SK-N-SH (cell line): ENCODE data around the gene CISTR. TPM values are rescaled to one million over a fixed set of nuclear protein-coding genes. Genes with fewer than 3 reads are reported as not detected.
A peak's percentile ranks its signal among the peaks of the same experiment; 100 is the strongest.

Experiments used
- CTCF ChIA-PET: fragments of 300-600, 350-600 bp; formaldehyde crosslinking; extraction: SDS; loops from one replicate; lab custom pipeline; 2021; lab: Yijun Ruan, JAX
- POLR2A ChIA-PET: fragments of 350-600 bp; sonication (Branson Sonifier 250); formaldehyde crosslinking; extraction: SDS; loops from one replicate; lab custom pipeline; 2020; ENCODE audit warnings: antibody characterized with exemption, inconsistent platforms; lab: Yijun Ruan, JAX
- DNase-seq: peaks from one replicate; pipeline ENCODE4 v3.0.0; 2012
- H2AFZ ChIP-seq: fragments of 200-600 bp; sonication (generic); 2 replicates; pipeline ENCODE4 v1.8.1; 2016; ENCODE audit warnings: antibody characterized with exemption, mild to moderate bottlenecking, low read depth
- H3F3A ChIP-seq: fragments of 200-600 bp; sonication (generic); replicated peaks from 2 replicates; pipeline ENCODE3; 2016; ENCODE audit warnings: antibody characterized with exemption, mild to moderate bottlenecking; ENCODE audit not compliant: insufficient read depth
- H3K27ac ChIP-seq, 2 experiments: fragments of 200-500 bp in 1 of 2; fragments of 200-600 bp in 1 of 2; sonication (Bioruptor generic) in 1 of 2; sonication (generic), shearing (Covaris generic) in 1 of 2; 2 replicates each; pipeline versions ENCODE4 v1.5.1 to v1.6.1; 2014 to 2016; ENCODE audit warnings: low read depth in 2 of 2, inconsistent platforms in 1 of 2, low read length in 1 of 2, mild to moderate bottlenecking in 1 of 2, mixed read lengths in 1 of 2
- H3K27me3 ChIP-seq: fragments of 200-600 bp; sonication (generic), shearing (Covaris generic); 2 replicates; pipeline ENCODE4 v1.6.1; 2016; ENCODE audit warnings: mixed run types; ENCODE audit not compliant: insufficient read depth
- H3K36me3 ChIP-seq, 2 experiments: fragments of 200-500 bp in 1 of 2; fragments of 200-600 bp in 1 of 2; sonication (Bioruptor generic) in 1 of 2; sonication (generic) in 1 of 2; replicated peaks in 1 of 2; 2 replicates each; pipeline versions ENCODE3 to v1.5.1; 2014 to 2016; ENCODE audit warnings: low read length in 1 of 2, mild to moderate bottlenecking in 1 of 2; ENCODE audit not compliant: insufficient read depth in 2 of 2, control insufficient read depth in 1 of 2
- H3K4me1 ChIP-seq, 2 experiments: fragments of 200-500 bp in 1 of 2; fragments of 200-600 bp in 1 of 2; sonication (Bioruptor generic) in 1 of 2; sonication (generic), shearing (Covaris generic) in 1 of 2; 2 replicates each; pipeline versions ENCODE4 v1.5.1 to v1.6.1; 2014 to 2016; ENCODE audit warnings: low read depth in 1 of 2, low read length in 1 of 2, mixed run types in 1 of 2; ENCODE audit not compliant: insufficient read depth in 2 of 2, control insufficient read depth in 1 of 2
- H3K4me2 ChIP-seq: fragments of 200-600 bp; sonication (generic), shearing (Covaris generic); 2 replicates; pipeline ENCODE4 v1.6.1; 2017; ENCODE audit warnings: mixed run types
- H3K4me3 ChIP-seq, 2 experiments: fragments of 200-500 bp in 1 of 2; fragments of 200-600 bp in 1 of 2; sonication (Bioruptor generic) in 1 of 2; sonication (generic), shearing (Covaris generic) in 1 of 2; 2 replicates each; pipeline versions ENCODE4 v1.5.1 to v1.8.1; 2014 to 2016; ENCODE audit warnings: low read depth in 2 of 2, inconsistent platforms in 1 of 2, low read length in 1 of 2, mild to moderate bottlenecking in 1 of 2, mixed read lengths in 1 of 2, moderate library complexity in 1 of 2
- H3K79me2 ChIP-seq: fragments of 200-600 bp; sonication (generic); 2 replicates; pipeline ENCODE4 v1.8.1; 2017; ENCODE audit warnings: mild to moderate bottlenecking; ENCODE audit not compliant: insufficient read depth
- H3K9ac ChIP-seq: fragments of 200-600 bp; sonication (generic); 2 replicates; pipeline ENCODE4 v1.6.1; 2017; ENCODE audit warnings: mixed run types
- H3K9me2 ChIP-seq: fragments of 200-600 bp; sonication (generic); 2 replicates; pipeline ENCODE4 v1.6.1; 2017; ENCODE audit warnings: mixed run types
- H3K9me3 ChIP-seq: fragments of 200-600 bp; sonication (generic); 2 replicates; pipeline ENCODE4 v1.6.1; 2017; ENCODE audit warnings: mixed run types, mild to moderate bottlenecking, moderate library complexity
- H4K20me1 ChIP-seq: fragments of 200-600 bp; sonication (generic); 2 replicates; pipeline ENCODE4 v1.6.1; 2017; ENCODE audit warnings: mild to moderate bottlenecking, mixed run types; ENCODE audit not compliant: insufficient read depth
- CHD2 ChIP-seq: fragments of 150-350 bp; IDR thresholded peaks from 2 replicates; pipeline ENCODE4 v1.6.1; 2018; ENCODE audit warnings: low read length; ENCODE audit not compliant: partially characterized antibody
- CTCF ChIP-seq: fragments of 200-600 bp; sonication (generic); IDR thresholded peaks from 2 replicates; pipeline ENCODE4 v1.6.1; 2017; ENCODE audit warnings: antibody characterized with exemption, mild to moderate bottlenecking, moderate library complexity
- EP300 ChIP-seq, 2 experiments: IDR thresholded peaks; 2 replicates each; pipeline versions ENCODE4 v1.4.0 to v1.6.1; 2012; ENCODE audit warnings: borderline replicate concordance in 1 of 2, low read depth in 1 of 2, low read length in 1 of 2
- FOSL2 ChIP-seq: IDR thresholded peaks from 2 replicates; pipeline ENCODE4 v1.4.0; 2012; ENCODE audit warnings: low read depth, mild to moderate bottlenecking, moderate library complexity, borderline replicate concordance
- FOXJ3 ChIP-seq: sonication (generic); formaldehyde crosslinking; IDR thresholded peaks from 2 replicates; pipeline ENCODE4 v1.5.1; 2020; ENCODE audit warnings: mild to moderate bottlenecking, missing genetic modification reagents
- FOXM1 ChIP-seq: IDR thresholded peaks from 2 replicates; pipeline ENCODE4 v1.4.0; 2012; ENCODE audit warnings: low read depth, mild to moderate bottlenecking
- GABPA ChIP-seq: IDR thresholded peaks from 2 replicates; pipeline ENCODE4 v1.4.0; 2012; ENCODE audit warnings: low read depth, mild to moderate bottlenecking
- GATA2 ChIP-seq: sonication (generic); formaldehyde crosslinking; IDR thresholded peaks from 2 replicates; pipeline ENCODE4 v1.5.0; 2020; ENCODE audit warnings: mild to moderate bottlenecking, missing genetic modification reagents
- JUND ChIP-seq: IDR thresholded peaks from 2 replicates; pipeline ENCODE4 v1.4.0; 2012
- MAX ChIP-seq: IDR thresholded peaks from 2 replicates; pipeline ENCODE4 v1.4.0; 2012; ENCODE audit warnings: low read depth
- MEF2A ChIP-seq: IDR thresholded peaks from 2 replicates; pipeline ENCODE4 v1.4.0; 2012; ENCODE audit warnings: low read depth, borderline replicate concordance
- MXI1 ChIP-seq: IDR thresholded peaks from 2 replicates; pipeline ENCODE4 v1.6.1; 2012; ENCODE audit warnings: mild to moderate bottlenecking, low read depth, low read length, improper control_type of control experiment
- NFIC ChIP-seq: IDR thresholded peaks from 2 replicates; pipeline ENCODE4 v1.4.0; 2012; ENCODE audit warnings: borderline replicate concordance
- RAD21 ChIP-seq: IDR thresholded peaks from 2 replicates; pipeline ENCODE4 v1.6.1; 2012; ENCODE audit warnings: mild to moderate bottlenecking, low read length
- RCOR1 ChIP-seq: fragments of 150-350 bp; IDR thresholded peaks from 2 replicates; pipeline ENCODE4 v1.6.1; 2017; ENCODE audit warnings: antibody characterized with exemption, low read length
- RFX5 ChIP-seq: IDR thresholded peaks from 2 replicates; pipeline ENCODE4 v1.6.1; 2012; ENCODE audit warnings: mild to moderate bottlenecking, improper control_type of control experiment, low read length
- RXRA ChIP-seq: IDR thresholded peaks from 2 replicates; pipeline ENCODE4 v1.4.0; 2012; ENCODE audit warnings: low read depth, mild to moderate bottlenecking, borderline replicate concordance
- SIN3A ChIP-seq: IDR thresholded peaks from 2 replicates; pipeline ENCODE4 v1.6.1; 2012; ENCODE audit warnings: low read depth, mild to moderate bottlenecking, low read length, moderate library complexity, borderline replicate concordance
- SMC3 ChIP-seq: IDR thresholded peaks from 2 replicates; pipeline ENCODE4 v1.6.1; 2012; ENCODE audit warnings: low read depth, low read length, improper control_type of control experiment
- TAF1 ChIP-seq: IDR thresholded peaks from 2 replicates; pipeline ENCODE4 v1.6.1; 2012; ENCODE audit warnings: low read depth, mild to moderate bottlenecking, low read length, moderate library complexity, borderline replicate concordance
- TEAD4 ChIP-seq: IDR thresholded peaks from 2 replicates; pipeline ENCODE4 v1.4.0; 2012; ENCODE audit warnings: mild to moderate bottlenecking, borderline replicate concordance; ENCODE audit not compliant: insufficient read depth
- YY1 ChIP-seq: IDR thresholded peaks from 2 replicates; pipeline ENCODE4 v1.4.0; 2012; ENCODE audit warnings: low read depth, mild to moderate bottlenecking
- polyA plus RNA-seq, 3 experiments: library from polyadenylated mRNA; depleted of rRNA; stranded (reverse); fragments of >200 nt; gene quantifications; 2 replicates each; pipeline ENCODE4 v1.2.3, GENCODE V29; 2012
- TF ChIP-seq, protein P1 (sequence below): IDR thresholded peaks from 2 replicates; pipeline ENCODE4 v1.4.0; 2012; ENCODE audit warnings: low read depth, borderline replicate concordance
- TF ChIP-seq, protein P2 (sequence below): IDR thresholded peaks from 2 replicates; pipeline ENCODE4; 2012
- TF ChIP-seq, protein P3 (sequence below): IDR thresholded peaks from 2 replicates; pipeline ENCODE4 v1.4.0; 2012; ENCODE audit warnings: low read depth, borderline replicate concordance
- TF ChIP-seq, protein P4 (sequence below): fragments of 150-350 bp; IDR thresholded peaks from 2 replicates; pipeline ENCODE4 v1.6.1; 2017; ENCODE audit warnings: antibody characterized with exemption, low read length, low read depth, borderline replicate concordance

The CISTR gene
- polyA plus RNA-seq, 1 of the 3 experiments (the other 2 are of a cell fraction) = not detected

- CTCF ChIA-PET = interaction anchor here (0.7 to 3.4 kb wide), 2 partner anchors 13 to 23 kb away, joined by 4 to 20 read pairs; no protein-coding TSS in a partner anchor
- Histone ChIP-seq H3K4me1 (peaks cover 0 to 7% of the 10 kb centered on the region in 2 experiments; a peak in 2 of 4 replicates), H3K9me2 (no peaks in the 10 kb centered on the region), H2AFZ (no peak overlapping the region), H3K79me2 (no peaks in the 10 kb centered on the region), H4K20me1 (no peaks in the 10 kb centered on the region), H3K4me2 (peak overlapping the region; percentile 45; the same call in 1 of the 2 replicates), H3F3A (peaks cover 9% of the 10 kb centered on the region), H3K27me3 (peaks cover 24% of the 10 kb centered on the region), H3K9me3 (no peaks in the 10 kb centered on the region), H3K4me3 (0 out of 4 replicates have a peak overlapping the region, but pooled peaks of 1 of the 2 experiments have one; percentile 17), H3K9ac (no peak overlapping the region), H3K27ac (peak overlapping the region in 1 of 2 experiments; percentile 38; a peak in 2 of 4 replicates), H3K36me3 (no peaks in the 10 kb centered on the region)
- POLR2A ChIA-PET = no interaction called here
- DNase-seq = no peak
- TF ChIP-seq TEAD4 (peak; percentile 75; the same call in 1 of the 2 replicates), RAD21 (no peak), JUND (peak; percentile 76), TAF1 (no peak), SIN3A (no peak), GATA2 (CRISPR knock-in tag) (no peak), FOXM1 (no peak), GABPA (no peak), CHD2 (no peak), MAX (0 out of 2 replicates have a peak, but pooled peaks have one; percentile 14), CTCF (no peak), FOXJ3 (CRISPR knock-in tag) (no peak), RFX5 (no peak), RCOR1 (no peak), MXI1 (no peak), RXRA (peak; percentile 26; the same call in 1 of the 2 replicates), FOSL2 (peak; percentile 84), EP300 (IDR thresholded peaks at IDR 0.05; ENCODE audit: borderline replicate concordance in 1 of 2, low read depth in 1 of 2, low read length in 1 of 2) (peak in 1 of 2 experiments; percentile 66; a peak in 1 of 4 replicates), SMC3 (no peak), YY1 (no peak), MEF2A (no peak), NFIC (peak; percentile 23; the same call in 1 of the 2 replicates)
- TF ChIP-seq, protein P1, sequence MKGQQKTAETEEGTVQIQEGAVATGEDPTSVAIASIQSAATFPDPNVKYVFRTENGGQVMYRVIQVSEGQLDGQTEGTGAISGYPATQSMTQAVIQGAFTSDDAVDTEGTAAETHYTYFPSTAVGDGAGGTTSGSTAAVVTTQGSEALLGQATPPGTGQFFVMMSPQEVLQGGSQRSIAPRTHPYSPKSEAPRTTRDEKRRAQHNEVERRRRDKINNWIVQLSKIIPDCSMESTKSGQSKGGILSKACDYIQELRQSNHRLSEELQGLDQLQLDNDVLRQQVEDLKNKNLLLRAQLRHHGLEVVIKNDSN = no peak
- TF ChIP-seq, protein P2, sequence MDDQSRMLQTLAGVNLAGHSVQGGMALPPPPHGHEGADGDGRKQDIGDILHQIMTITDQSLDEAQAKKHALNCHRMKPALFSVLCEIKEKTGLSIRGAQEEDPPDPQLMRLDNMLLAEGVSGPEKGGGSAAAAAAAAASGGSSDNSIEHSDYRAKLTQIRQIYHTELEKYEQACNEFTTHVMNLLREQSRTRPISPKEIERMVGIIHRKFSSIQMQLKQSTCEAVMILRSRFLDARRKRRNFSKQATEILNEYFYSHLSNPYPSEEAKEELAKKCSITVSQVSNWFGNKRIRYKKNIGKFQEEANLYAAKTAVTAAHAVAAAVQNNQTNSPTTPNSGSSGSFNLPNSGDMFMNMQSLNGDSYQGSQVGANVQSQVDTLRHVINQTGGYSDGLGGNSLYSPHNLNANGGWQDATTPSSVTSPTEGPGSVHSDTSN = peak; percentile 78
- TF ChIP-seq, protein P3, sequence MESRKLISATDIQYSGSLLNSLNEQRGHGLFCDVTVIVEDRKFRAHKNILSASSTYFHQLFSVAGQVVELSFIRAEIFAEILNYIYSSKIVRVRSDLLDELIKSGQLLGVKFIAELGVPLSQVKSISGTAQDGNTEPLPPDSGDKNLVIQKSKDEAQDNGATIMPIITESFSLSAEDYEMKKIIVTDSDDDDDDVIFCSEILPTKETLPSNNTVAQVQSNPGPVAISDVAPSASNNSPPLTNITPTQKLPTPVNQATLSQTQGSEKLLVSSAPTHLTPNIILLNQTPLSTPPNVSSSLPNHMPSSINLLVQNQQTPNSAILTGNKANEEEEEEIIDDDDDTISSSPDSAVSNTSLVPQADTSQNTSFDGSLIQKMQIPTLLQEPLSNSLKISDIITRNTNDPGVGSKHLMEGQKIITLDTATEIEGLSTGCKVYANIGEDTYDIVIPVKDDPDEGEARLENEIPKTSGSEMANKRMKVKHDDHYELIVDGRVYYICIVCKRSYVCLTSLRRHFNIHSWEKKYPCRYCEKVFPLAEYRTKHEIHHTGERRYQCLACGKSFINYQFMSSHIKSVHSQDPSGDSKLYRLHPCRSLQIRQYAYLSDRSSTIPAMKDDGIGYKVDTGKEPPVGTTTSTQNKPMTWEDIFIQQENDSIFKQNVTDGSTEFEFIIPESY = no peak
- TF ChIP-seq, protein P4, sequence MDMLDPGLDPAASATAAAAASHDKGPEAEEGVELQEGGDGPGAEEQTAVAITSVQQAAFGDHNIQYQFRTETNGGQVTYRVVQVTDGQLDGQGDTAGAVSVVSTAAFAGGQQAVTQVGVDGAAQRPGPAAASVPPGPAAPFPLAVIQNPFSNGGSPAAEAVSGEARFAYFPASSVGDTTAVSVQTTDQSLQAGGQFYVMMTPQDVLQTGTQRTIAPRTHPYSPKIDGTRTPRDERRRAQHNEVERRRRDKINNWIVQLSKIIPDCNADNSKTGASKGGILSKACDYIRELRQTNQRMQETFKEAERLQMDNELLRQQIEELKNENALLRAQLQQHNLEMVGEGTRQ = no peak
These were observed 18.5 kb upstream of the CISTR start for GRCh38 chr12:53770281-53770680.
